Measurements from ENCODE around the gene CTNNBIP1. TPM values are rescaled to one million over a fixed set of nuclear protein-coding genes. Genes with fewer than 3 reads are reported as not detected.
A peak's percentile ranks its signal among the peaks of the same experiment; 100 is the strongest.

The CTNNBIP1 gene
- total RNA-seq, 4 donors from 2014 or later, result 17.0 to 27.2 (median 23.4) TPM

DNA sequence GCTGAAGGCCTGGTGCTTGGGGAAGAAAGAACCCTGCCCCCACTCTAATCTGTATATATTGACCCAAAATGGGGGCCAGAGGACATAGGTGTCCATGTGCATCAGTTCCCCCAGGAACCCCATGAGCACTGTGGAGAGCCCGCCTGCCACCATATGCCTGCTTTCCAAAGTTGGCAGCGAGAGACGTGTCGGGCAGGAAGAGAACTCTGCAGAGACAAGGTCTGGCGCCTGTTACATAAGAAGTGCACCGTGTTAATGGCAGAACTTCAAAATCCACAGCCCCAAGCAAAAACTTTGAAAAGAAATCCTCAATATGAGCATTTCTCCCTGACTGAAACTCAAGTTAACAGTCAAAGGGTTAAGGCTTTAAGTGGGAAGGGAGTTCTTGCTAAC is 8.0 kb downstream of the CTNNBIP1 start:
- DNase-seq (ENCODE audit: extremely low spot score), result no peak
- TF ChIP-seq POLR2A (IDR thresholded peaks at IDR 0.05; ENCODE audit: low read depth), result no peak
- TF ChIP-seq, protein P1, sequence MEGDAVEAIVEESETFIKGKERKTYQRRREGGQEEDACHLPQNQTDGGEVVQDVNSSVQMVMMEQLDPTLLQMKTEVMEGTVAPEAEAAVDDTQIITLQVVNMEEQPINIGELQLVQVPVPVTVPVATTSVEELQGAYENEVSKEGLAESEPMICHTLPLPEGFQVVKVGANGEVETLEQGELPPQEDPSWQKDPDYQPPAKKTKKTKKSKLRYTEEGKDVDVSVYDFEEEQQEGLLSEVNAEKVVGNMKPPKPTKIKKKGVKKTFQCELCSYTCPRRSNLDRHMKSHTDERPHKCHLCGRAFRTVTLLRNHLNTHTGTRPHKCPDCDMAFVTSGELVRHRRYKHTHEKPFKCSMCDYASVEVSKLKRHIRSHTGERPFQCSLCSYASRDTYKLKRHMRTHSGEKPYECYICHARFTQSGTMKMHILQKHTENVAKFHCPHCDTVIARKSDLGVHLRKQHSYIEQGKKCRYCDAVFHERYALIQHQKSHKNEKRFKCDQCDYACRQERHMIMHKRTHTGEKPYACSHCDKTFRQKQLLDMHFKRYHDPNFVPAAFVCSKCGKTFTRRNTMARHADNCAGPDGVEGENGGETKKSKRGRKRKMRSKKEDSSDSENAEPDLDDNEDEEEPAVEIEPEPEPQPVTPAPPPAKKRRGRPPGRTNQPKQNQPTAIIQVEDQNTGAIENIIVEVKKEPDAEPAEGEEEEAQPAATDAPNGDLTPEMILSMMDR (IDR thresholded peaks at IDR 0.05), result no peak
- no peak for TF ChIP-seq EP300 (IDR thresholded peaks at IDR 0.05)
- no peak for TF ChIP-seq POLR2AphosphoS5 (IDR thresholded peaks at IDR 0.05)
- WGBS, result 69% methylated on average over 6 of the region's 6 CpGs
- peak overlapping the region in 2 of 4 donors; percentile 61 to 66 for H3K27ac ChIP-seq (replicated peaks in 1 of 4)
- no peaks in the 10 kb centered on the region for H3K36me3 ChIP-seq
- H3K27me3 ChIP-seq, result no peaks in the 10 kb centered on the region
- no peaks in the 10 kb centered on the region for H3K9me3 ChIP-seq
- peaks cover 27 to 46% (median 32%) of the 10 kb centered on the region in 4 donors for H3K4me1 ChIP-seq
- no peak overlapping the region for H3K4me3 ChIP-seq
- intact Hi-C loops (cut with DNase I), result no loop called here

DNA sequence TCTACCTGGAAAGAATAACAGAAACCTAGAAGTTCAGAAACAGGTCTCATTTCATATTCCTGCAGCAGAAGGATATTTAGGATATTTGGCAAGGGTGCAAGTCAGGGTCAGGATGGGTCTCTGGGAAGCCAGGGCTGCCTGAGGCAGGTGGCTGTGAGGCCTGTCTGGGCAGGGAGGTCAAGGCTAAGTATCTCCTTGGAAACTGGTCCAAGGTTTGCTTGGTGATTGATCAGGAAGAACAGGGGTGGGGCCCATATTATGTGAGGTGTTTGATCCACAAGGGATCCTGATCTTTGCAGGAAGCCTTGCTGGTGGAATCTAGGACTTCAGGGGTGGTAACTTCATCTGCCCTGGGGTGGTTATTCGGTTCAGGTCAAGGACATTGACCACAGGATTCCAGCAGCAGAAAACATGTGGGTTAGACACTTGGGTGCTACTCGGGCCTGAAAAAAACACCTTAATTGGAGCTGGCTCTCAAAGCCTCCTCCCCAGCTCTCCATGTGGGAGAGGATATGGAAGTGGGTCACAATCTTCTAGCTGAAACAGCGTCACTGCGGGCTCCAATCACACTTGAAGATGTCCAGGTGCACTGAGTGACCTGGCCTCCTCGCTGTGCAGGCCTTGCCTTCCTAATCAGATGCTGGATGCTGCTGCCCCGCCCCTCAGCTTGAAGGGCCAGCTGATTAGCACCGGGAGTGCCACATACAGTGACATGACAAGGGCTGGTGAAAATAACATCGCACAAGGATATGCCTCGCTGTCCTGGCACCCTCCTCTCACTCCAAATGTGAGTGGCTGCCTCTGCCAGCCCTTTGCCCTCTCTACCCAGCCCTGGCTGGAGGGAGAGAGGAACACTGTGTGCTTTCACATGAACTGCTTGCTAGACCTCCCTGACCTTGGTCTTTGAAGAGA is 8.7 kb downstream of the CTNNBIP1 start:
- Histone ChIP-seq H3K4me1 (peaks cover 27 to 46% (median 32%) of the 10 kb centered on the region in 4 donors), H3K27me3 (no peaks in the 10 kb centered on the region), H3K27ac (replicated peaks in 1 of 4) (peak overlapping the region; percentile 58 to 66 (median 60)), H3K36me3 (no peaks in the 10 kb centered on the region), H3K9me3 (no peaks in the 10 kb centered on the region), H3K4me3 (peak overlapping the region in 1 of 4 donors; percentile 4)
- intact Hi-C loops (cut with DNase I), result no loop called here
- WGBS, result 81% methylated on average over 4 of the region's 9 CpGs
- TF ChIP-seq POLR2A (IDR thresholded peaks at IDR 0.05; ENCODE audit: low read depth), result no peak
- no peak for DNase-seq (ENCODE audit: extremely low spot score)

DNA sequence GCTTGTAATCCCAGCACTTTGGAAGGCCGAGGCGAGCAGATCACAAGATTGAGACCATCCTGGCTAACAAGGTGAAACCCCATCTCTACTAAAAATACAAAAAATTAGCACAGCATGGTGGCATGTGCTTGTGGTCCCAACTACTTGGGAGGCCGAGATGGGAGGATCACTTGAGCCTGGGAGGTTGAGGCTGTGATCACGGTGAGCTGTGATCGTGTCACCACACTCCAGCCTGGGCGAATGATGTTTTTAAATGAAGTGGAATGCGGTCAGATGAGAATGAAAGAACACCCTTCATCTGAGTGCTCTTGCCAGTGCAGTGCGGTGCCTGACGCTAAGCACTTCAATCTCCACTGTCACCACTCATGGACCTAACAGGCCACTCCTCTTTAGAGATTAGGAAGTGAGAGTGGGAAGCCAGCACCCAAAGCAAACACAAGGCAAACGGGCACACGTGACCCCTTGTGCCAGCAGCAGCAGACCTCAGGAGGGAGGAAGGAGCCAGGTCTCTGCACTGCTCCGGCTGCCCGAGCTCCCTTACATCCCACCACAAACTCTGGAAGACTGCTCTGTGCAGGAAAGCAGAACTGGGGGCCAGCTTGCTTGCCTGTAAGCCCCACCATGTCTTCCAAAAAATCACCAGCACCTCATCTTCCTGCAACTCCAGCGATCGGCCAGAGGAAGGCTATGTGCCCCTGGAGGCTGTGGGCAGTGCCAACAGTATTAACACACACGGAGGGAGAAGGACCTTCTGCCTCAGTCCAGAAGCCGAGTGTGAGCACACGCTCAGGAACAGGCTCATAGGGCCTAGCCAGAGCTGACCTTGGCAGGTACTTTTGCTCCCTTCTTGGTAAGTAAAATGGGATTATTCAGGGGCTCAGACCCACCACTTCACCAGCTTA is 9.7 kb downstream of the CTNNBIP1 start:
- DNase-seq (ENCODE audit: extremely low spot score), result no peak
- Histone ChIP-seq H3K9me3 (no peaks in the 10 kb centered on the region), H3K27ac (replicated peaks in 1 of 4) (peak overlapping the region; percentile 58 to 66 (median 60)), H3K4me3 (peak overlapping the region in 3 of 4 donors; percentile 4 to 31 (median 28)), H3K4me1 (peaks cover 27 to 46% (median 32%) of the 10 kb centered on the region in 4 donors), H3K27me3 (no peaks in the 10 kb centered on the region), H3K36me3 (no peaks in the 10 kb centered on the region)
- TF ChIP-seq POLR2A (IDR thresholded peaks at IDR 0.05; ENCODE audit: low read depth) (no peak), EP300 (IDR thresholded peaks at IDR 0.05) (no peak), POLR2AphosphoS5 (IDR thresholded peaks at IDR 0.05) (peak in 1 of 2 donors; percentile 36)
- TF ChIP-seq, protein P1 (IDR thresholded peaks at IDR 0.05), result no peak
- intact Hi-C loops (cut with DNase I), result no loop called here
- WGBS, result 76% methylated on average over 14 of the region's 18 CpGs

DNA sequence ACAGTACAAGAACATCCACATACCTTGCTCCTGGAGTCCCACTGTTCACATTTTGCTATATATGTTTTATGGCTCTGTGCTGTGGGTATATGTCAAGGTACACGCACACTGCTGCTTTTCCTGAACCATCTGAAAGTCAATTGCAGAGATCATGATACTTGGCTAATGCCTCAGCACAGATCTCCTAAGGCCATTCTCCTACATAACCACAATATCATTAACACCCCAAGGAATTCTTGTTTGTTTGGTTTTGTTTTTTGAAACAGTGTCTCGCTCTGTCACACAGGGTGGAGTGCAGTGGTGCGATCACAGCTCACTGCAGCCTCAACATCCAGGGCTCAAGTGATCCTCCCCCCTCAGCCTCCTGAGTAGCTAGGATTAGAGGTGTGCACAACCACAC is 16.0 kb downstream of the CTNNBIP1 start:
- H3K27ac ChIP-seq (replicated peaks in 1 of 4), result peak overlapping the region in 2 of 4 donors; percentile 52 to 62
- intact Hi-C loops (cut with DNase I), result no loop called here

More for the DNA sequence above, 16.0 kb downstream of the CTNNBIP1 start:
- Histone ChIP-seq H3K4me3 (no peak overlapping the region), H3K9me3 (no peaks in the 10 kb centered on the region), H3K4me1 (peaks cover 29 to 44% (median 37%) of the 10 kb centered on the region in 4 donors), H3K27me3 (no peaks in the 10 kb centered on the region), H3K36me3 (peaks cover 0 to 3% (median 0%) of the 10 kb centered on the region in 4 donors)
- WGBS, result 80% methylated on average over 3 of the region's 3 CpGs
- TF ChIP-seq, protein P1 (IDR thresholded peaks at IDR 0.05), result no peak
- TF ChIP-seq EP300 (IDR thresholded peaks at IDR 0.05) (no peak), POLR2A (IDR thresholded peaks at IDR 0.05; ENCODE audit: low read depth) (no peak), POLR2AphosphoS5 (IDR thresholded peaks at IDR 0.05) (no peak)
- DNase-seq (ENCODE audit: extremely low spot score), result no peak

Measured in esophagus muscularis mucosa (tissue), 4 donors.